ENCODE measurements around the gene WDR38.
A peak's percentile ranks its signal among the peaks of the same experiment; 100 is the strongest.

Gene WDR38

GRCh38 chr9:124852829-124853531 lies at the start of gene WDR38:
TSS of gene WDR38 (plus strand) at chr9:124853460. CDS start at chr9:124853532, 72 bp downstream.
- DNase-seq: peak; percentile 73

DNA sequence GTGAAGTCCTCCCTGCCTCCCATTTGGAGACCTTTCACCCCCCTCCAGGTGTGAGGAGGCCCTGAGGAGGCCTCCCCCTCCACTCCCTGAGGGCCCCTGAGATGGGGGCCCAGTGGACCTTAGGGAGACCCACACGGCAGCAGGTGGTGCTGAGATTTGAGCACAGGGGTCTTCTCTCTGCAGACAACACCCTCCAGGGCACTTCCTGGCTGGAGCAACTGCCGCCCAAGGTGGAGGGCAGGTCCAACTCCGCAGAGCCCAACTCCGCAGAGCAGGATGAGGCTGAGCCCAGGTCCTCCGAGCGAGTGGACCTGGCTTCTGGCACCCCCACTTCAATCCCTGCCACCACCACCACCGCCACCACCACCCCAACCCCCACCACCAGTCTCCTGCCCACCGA lies 49.3 kb upstream of the WDR38 start:
- no peak for DNase-seq

DNA sequence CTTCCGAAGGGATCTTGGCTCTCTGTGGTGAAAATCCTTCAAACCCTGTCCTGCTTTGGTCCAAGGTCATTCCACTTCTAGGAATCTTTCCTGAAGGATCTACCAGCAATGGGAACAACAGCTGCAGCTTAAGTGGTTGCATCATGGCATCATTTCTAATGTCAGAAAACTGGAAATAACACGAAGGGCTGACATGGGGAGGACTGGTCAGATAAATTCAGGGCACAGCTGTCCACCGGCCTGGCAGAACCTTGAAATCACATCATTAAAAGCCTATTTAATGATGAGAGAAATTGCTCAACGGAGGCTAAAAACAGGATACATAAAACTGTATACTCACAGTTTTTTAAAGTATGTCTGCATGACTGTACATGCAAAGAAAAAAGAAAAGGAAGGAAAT lies 48.1 kb upstream of the WDR38 start:
- DNase-seq: no peak

DNA sequence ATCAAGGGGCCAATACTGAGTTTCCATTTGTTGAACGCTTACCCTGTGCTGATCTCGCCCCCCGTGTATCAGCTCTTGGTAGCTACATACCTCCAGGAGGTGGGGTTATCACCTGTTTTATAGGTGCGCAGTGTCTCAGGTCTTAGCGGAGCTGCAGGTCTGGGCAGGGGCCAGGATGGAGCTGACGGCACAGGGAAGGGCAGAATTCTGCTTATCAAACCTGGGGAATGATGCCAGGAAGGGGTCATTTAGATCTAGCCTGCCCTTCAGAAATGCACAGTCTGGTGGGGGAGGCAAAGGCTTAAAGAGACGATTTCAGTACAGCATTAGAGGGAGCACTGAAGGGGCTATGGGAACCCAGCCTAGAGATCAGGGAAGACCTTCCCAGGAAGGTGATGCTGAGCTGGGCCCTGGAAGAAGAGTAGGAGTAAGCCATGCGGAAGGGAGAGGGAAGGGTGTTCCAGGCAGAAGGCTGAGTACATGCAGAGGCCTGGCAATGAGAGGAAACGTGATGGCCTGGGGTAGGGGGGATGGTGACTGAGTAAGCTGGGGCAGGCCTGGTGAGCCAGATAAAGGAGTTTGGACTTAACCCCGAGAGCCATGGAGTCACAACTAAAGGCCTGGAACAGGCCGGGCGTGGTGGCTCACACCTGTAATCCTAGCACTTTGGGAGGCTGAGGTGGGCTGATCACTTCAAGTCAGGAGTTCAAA lies 44.9 kb upstream of the WDR38 start:
- no peak for DNase-seq

- DNase-seq: no peak
Measured at GRCh38 chr9:124809211-124809610, 44.0 kb upstream of the WDR38 start.

GRCh38 chr9:124809741-124810500 lies 43.3 kb upstream of the WDR38 start:
- no peak for DNase-seq

GRCh38 chr9:124810663-124811355 lies 42.5 kb upstream of the WDR38 start:
- DNase-seq: no peak

DNA sequence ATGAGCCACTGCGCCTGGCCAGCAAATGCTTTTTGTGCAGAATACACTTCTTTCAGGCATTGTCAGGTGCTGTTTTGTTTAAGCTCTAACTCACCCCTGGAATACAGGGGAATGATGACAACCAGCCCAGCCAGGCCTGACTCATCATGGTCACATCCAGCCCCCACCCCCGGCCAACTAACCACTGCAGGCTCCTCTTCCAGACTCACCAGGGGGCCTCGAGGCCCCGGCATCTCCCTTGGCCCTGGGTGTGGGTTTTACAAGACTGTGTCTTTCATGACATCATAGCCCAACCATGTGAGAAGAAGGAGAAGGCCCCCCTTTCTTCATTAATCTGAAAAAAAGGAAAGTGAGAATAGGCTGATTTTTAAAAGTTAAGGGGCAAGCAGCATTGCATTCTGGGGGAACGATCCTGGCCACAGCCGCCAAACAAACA lies 40.8 kb upstream of the WDR38 start:
- DNase-seq: no peak

DNA sequence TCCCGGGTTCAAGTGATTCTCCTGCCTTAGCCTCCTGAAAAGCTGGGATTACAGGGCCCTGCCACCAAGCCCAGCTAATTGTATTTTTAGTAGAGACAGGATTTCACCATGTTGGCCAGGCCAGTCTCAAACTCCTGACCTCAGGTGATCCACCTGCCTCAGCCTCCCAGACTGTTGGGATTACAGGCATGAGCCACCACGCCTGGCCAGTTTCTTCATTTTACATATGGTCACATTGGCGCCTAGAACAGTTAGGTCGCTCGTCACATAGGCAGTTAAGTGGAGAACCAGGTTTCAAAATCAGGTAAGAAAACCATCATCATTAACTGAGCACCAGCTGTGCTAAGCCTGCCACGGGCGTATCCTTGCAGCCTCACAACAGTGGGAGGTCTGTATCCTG lies 40.2 kb upstream of the WDR38 start:
- DNase-seq: peak; percentile 33

DNA sequence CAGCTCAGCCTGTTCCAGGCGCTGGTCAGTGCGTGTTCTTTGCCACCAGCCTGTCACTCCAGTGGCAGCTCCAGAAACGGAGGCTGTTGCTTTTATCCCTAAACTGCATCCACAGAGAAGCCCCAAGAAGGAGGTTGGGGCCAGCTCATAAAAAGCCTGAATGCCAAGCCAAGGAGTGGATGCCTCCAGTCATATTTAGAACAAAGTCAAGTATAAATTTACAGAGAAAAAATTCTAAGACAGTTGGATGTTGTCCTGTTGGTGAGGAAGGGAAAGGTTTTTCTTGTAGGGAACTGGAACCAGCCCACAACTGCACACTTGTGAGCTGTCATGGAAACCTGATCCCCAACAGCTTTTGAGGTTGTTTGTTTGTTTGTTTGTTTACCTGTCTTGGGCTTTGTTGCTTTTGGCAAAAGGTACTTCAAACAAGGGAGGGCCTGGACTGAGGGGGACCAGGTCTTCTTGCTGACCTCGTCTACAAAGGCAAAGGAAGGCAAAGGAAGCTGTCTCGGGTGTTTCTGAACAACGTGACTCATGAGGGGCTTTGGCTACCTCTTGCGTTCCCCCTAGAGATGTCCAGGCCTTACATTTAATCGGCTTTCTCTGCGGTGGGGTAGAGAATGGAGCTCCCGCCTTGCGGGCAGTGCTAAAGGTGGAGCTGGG lies 39.6 kb upstream of the WDR38 start:
- DNase-seq: no peak

DNA sequence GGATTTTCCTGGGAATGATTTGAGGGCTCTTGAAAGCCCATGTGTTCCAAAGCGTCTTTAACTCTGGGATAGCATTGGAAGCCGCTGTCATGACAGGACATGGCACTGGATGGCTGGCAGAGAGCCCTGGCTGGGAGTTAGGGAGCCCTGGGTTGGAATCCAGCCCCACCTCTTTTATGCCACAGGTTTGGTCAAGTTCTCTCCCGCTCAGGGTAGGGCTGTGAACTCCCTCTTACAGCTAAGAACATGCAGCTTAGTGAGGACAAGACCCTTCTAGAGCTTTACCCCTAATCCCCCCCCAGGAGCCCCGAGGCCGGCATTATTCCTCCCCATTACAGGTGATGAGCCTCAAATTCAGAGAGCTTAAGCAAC lies 39.1 kb upstream of the WDR38 start:
- no peak for DNase-seq

DNA sequence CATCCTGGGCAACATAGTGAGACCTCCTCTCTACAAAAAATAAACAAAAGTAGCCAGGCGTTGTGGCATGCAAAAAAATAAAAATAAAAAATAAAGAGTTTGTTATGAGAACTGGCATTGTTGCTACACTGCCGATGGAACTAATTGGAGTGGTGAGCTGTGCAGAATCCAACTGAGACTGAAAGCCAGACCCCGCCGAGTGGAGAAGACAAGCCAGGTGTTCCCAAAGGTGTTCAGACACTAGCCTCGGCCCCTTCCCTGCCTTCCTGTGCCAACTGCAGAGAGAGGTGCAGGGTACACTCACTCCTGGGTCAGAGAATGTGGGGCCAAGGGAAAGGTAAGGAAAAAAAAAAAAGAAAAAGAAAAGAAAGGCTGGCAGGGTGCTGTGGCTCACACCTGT lies 37.7 kb upstream of the WDR38 start:
- no peak for DNase-seq

- peak; percentile 28 for DNase-seq
Measured at GRCh38 chr9:124818431-124819281, 34.6 kb upstream of the WDR38 start.

GRCh38 chr9:124820698-124821623 lies 32.3 kb upstream of the WDR38 start:
- DNase-seq: peak; percentile 58

DNA sequence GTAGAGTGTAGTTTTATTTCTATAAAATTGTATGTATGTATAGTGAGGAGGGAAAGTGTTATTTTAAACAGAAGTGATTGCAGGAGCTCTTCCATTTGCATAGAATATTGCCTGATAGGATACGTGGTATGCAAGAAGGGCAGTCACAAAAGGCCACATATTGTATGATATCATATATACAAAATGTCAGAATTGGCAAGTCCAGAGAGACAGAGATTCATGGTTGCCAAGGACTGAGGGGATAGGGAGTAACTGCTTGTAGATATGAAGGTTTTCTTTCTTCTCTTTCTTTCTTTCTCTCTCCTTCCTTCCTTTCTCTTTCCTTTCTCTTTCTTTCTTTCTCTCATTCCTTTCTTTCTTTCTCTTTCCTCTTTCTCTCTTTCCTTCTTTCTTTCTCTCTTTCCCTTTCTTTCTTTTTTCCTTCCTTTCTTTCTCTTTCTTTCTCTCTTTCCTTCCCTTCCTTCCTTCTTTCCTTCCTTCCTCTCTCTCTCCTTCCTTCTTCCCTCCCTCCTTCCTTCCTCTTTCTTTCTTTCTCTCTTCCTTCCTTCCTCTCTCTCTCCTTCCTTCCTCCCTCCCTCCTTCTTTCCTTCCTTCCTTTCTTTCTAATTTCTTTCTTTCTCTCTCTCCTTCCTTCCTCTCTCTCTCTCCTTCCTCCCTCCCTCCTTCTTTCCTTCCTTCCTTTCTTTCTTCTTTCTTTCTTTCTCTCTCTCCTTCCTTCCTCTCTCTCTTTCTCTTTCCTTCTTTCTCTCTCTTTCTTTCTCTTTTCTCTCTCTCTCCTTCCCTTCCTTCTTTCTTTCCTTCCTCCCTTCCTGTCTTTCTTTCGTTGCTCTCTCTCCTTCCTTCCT lies 24.5 kb upstream of the WDR38 start:
- DNase-seq: no peak

- DNase-seq: no peak
Measured at GRCh38 chr9:124829334-124829669, 24.0 kb upstream of the WDR38 start.

DNA sequence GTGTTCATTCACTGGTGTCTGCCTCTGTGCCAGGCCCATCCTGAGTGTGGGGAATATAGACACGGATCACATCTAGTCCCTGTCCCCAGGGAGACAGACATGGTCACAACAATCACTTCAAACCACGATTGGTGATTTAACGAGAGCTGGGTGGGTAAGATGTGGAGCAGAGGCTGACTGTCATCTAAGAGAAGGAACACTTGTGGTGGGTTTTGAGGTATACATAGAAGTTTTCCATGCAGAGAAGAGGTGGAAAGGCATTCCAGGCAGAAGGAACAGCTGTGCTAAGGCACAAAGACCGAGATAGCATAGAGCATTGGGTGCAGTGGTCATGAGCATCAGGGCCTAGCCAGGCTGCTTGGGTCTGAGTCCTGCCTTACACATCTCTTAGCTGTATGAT lies 22.7 kb upstream of the WDR38 start:
- DNase-seq: no peak

DNA sequence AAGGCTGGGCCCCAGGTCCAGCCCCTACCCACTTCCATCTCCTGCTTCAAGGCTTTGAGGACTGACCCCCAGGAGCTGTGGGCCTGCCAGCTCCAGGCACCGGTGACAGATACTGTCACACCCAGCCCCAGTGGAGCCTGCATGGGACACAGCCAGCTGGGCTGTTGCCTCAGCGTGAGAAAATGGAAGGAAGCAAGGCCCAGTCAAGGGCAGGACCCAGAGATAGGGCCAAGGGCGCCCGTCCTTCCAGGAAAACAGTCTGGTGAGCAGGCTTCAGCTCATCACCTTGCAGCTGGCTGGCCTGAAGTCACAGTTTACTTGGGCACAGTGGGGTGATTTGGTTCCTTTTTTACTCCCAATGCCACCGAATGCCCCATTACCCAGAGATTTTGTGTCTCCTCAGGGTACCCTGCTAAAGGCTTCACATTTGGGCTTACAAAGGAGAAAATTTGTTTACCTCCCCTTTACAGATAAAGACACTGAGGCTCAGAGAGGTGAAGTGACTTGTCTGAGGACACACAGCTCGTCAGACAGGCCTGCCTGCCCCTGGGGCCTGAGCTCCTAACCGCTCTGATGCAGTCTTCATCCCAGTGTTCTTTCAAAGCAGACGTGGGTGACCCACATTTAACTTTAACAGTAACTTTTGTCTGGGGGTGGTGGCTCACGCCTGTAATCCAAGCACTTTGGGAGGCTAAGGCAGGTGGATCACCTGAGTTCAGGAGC lies 21.5 kb upstream of the WDR38 start:
- DNase-seq: no peak

- DNase-seq: peak; percentile 70
Measured at GRCh38 chr9:124834591-124834990, 18.7 kb upstream of the WDR38 start.
